Measurements from ENCODE around the gene GSN.

GSN gene

DNA sequence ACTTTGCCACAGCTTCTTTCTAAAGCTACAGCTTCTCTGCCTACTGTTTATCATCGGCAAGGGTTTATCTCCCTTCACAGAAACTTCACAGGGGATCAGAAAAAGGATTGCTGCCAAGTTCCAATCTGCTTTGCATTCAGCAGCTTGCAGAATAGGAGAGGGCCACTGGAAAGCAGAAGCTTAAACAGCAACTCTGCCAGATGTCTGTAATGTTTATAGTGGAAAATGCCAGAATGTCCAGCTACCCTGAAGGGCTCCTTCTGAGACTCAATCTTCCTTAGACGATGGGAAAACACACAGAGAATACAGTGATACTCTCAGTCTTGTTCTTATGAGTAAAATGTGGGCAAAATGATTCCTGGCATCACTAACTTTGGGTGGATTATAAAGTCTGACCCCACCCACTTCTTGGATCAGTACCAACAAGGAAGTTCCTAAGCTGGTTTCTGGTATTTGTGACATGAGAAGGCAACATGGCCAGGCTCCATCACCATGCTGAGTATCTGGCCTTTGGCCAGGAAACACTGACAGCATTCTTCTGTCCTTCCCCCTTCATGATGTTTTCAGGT is 83.1 kb downstream of the GSN start:
- TF ChIP-seq, protein P1, sequence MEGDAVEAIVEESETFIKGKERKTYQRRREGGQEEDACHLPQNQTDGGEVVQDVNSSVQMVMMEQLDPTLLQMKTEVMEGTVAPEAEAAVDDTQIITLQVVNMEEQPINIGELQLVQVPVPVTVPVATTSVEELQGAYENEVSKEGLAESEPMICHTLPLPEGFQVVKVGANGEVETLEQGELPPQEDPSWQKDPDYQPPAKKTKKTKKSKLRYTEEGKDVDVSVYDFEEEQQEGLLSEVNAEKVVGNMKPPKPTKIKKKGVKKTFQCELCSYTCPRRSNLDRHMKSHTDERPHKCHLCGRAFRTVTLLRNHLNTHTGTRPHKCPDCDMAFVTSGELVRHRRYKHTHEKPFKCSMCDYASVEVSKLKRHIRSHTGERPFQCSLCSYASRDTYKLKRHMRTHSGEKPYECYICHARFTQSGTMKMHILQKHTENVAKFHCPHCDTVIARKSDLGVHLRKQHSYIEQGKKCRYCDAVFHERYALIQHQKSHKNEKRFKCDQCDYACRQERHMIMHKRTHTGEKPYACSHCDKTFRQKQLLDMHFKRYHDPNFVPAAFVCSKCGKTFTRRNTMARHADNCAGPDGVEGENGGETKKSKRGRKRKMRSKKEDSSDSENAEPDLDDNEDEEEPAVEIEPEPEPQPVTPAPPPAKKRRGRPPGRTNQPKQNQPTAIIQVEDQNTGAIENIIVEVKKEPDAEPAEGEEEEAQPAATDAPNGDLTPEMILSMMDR (IDR thresholded peaks at IDR 0.05; ENCODE audit: insufficient read depth, low read length, missing control alignments): no peak
- ChIA-PET POLR2A (no interaction called here), CTCF (interaction anchor here (0.7 to 4.5 kb wide), 11 partner anchors 8 to 138 kb away, joined by 3 to 31 read pairs (median 5); no protein-coding TSS in a partner anchor)
- no peak overlapping the region for H3K4me3 ChIP-seq (ENCODE audit: low read depth, low read length)
- no peak for DNase-seq (ENCODE audit: low read depth, low spot score)

DNA sequence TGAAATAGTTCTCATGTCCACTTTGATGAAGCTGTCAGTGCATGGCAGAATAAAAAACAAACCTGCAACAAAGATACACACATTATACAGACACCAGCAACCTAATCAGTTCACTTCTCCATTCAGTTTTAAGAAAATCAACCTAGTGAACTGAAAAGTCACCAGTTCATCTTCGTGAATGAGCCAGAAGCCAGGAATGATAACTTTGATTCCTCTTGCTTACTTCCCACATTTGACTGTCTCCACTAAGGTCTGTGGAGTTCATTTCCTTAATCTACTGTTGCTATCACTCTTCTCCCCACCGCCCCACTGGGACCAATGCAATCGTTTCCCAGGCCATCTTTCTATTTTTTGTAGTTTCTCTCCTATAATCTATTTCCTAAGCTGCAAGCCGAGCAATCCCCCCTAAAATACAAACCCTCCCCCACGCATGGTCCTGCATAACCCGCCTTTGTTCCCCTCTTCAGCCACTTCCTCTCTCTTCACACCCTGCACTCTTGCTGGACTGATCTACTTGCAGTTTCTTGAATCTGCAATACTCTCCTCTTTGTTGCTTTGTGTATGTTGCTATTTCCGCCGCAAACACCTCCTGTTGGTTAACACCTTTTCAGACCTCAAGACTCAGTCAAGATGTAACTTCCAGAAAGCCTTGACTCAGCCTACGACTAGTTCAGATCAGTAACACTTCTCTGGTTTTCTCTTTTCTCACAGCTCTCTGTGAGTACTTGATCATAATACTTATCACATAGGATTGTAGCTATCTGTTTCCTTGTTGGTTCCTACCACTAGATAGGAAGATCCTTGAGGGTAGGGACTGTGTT is 85.5 kb downstream of the GSN start:
- no peak overlapping the region for H3K4me3 ChIP-seq (ENCODE audit: low read depth, low read length)
- DNase-seq (ENCODE audit: low read depth, low spot score): no peak
- POLR2A ChIA-PET: no interaction called here
- TF ChIP-seq, protein P1 (IDR thresholded peaks at IDR 0.05; ENCODE audit: insufficient read depth, low read length, missing control alignments): no peak
- CTCF ChIA-PET: interaction anchor here (0.9 to 2.3 kb wide), 7 partner anchors 9 to 91 kb away, joined by 3 to 10 read pairs (median 5); no protein-coding TSS in a partner anchor

DNA sequence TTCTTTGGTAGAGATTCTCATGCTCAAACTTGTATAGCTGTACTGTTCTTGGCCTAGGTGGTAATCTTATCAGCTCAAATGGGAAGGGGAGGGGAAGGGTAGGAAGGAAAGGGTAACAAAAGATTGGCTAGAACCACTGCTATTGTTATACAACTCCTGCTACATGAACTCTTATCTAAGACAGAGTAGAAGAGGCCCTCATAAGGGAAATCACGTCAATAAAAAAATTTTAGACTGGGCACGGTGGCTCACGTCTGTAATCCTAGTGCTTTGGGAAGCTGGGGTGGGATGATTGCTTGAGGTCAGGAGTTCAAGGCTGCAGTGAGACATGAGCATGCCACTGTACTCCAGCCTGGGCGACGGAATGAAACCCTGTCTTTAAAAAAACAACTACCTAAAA is 86.2 kb downstream of the GSN start:
- CTCF ChIA-PET: interaction anchor here (1.1 to 2.3 kb wide), 6 partner anchors 9 to 75 kb away, joined by 3 to 10 read pairs (median 6); no protein-coding TSS in a partner anchor
- H3K4me3 ChIP-seq (ENCODE audit: low read depth, low read length): no peak overlapping the region
- DNase-seq (ENCODE audit: low read depth, low spot score): no peak
- TF ChIP-seq, protein P1 (IDR thresholded peaks at IDR 0.05; ENCODE audit: insufficient read depth, low read length, missing control alignments): no peak
- POLR2A ChIA-PET: no interaction called here

DNA sequence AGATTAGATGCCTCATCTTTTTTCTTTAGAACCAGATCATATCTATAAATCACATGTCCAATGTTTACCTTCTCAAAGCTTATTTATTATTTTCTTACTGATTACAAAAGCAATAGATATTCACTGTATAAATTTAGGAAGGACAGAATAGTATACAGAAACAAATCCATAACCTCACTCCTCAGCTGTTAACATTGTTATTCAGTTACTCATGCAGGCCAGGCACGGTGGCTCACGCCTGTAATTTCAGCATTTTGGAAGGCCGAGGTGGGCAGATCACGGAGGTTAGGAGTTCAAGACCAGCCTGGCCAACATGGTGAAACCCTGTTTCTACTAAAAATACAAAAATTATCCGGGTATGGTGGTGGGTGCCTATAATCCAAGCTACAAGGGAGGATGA is 86.8 kb downstream of the GSN start:
- no peak overlapping the region for H3K4me3 ChIP-seq (ENCODE audit: low read depth, low read length)
- DNase-seq (ENCODE audit: low read depth, low spot score): no peak
- TF ChIP-seq, protein P1 (IDR thresholded peaks at IDR 0.05; ENCODE audit: insufficient read depth, low read length, missing control alignments): no peak
- ChIA-PET POLR2A (no interaction called here), CTCF (interaction anchor here (1.1 to 1.8 kb wide), 4 partner anchors 11 to 44 kb away, joined by 3 to 10 read pairs (median 5); no protein-coding TSS in a partner anchor)

DNA sequence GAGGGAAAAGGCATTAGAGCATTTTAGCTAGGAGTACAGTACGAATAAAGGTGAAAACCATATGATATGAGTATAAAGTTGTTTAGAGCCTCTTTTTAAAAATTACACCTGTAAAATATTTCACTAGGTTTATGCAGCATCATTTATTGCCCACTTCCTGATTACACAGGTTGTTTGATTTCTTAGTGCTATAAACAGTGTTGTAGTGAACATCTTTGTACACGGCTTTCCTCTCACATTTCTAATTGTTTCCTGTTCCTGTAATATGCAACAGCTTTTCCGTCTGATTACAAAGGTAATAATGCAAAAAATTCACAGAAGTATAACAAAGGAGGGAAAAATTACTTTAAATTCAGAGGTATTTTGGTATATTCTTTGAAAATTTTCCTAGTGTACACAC is 89.0 kb downstream of the GSN start:
- ChIA-PET CTCF (interaction anchor here (0.9 to 2.2 kb wide), 3 partner anchors 19 to 144 kb away, joined by 3 to 9 read pairs (median 6); no protein-coding TSS in a partner anchor), POLR2A (no interaction called here)
- no peak for DNase-seq (ENCODE audit: low read depth, low spot score)
- TF ChIP-seq, protein P1 (IDR thresholded peaks at IDR 0.05; ENCODE audit: insufficient read depth, low read length, missing control alignments): no peak
- no peak overlapping the region for H3K4me3 ChIP-seq (ENCODE audit: low read depth, low read length)

DNA sequence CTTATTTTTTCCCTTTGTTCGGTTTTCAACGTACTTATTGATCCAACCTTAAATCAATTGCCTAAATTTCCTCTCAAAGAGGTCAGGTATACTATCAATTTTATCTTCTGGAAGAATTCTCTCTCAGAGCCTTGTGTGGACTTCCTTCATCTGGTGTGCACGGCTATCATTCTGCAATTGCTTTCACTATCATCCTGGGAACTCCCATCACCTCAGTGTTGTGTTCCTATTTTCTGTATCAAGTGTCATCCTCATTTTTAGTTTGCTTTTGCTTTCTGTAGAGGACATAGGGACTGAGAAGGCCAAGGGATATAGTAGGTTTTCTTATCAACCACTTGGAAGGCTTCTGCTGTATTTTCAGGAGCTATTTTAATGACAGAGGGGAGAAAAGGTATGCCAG is 90.8 kb downstream of the GSN start:
- ChIA-PET POLR2A (no interaction called here), CTCF (interaction anchor here (1.7 kb wide), 1 partner anchor 39 kb away, joined by 9 read pairs; no protein-coding TSS in a partner anchor)
- DNase-seq (ENCODE audit: low read depth, low spot score): no peak
- H3K4me3 ChIP-seq (ENCODE audit: low read depth, low read length): no peak overlapping the region
- TF ChIP-seq, protein P1 (IDR thresholded peaks at IDR 0.05; ENCODE audit: insufficient read depth, low read length, missing control alignments): no peak
